ENCODE data around the gene RADIL. TPM values are rescaled to one million over a fixed set of nuclear protein-coding genes. Genes with fewer than 3 reads are reported as not detected.

RADIL gene
- total and polyA plus RNA-seq, 9 of the 15 experiments (the other 6 are each of a cell fraction or from before 2014, with no cell fraction given): 0.06 to 8.1 (median 1.9) TPM; not detected in 1

GRCh38 chr7:4830176-4830575 is 53.3 kb downstream of the RADIL start (continued):
- TF ChIP-seq CBX3 (IDR thresholded peaks at IDR 0.05; ENCODE audit: borderline replicate concordance in 1 of 2, low read length in 2 of 2) (peak in 1 of 2 experiments; percentile 50; a peak in 1 of 3 replicates), FOXK2 (conservative IDR thresholded peaks at IDR 0.05 in 1 of 2, IDR thresholded peaks at IDR 0.05 in 1 of 2; ENCODE audit: low read depth in 2 of 2) (no peak), TCF3 (CRISPR knock-in tag; IDR thresholded peaks at IDR 0.05) (peak; percentile 40), HDAC3 (IDR thresholded peaks at IDR 0.05; ENCODE audit: borderline replicate concordance, partially characterized antibody) (no peak), SMARCA5 (IDR thresholded peaks at IDR 0.05) (no peak), SMAD4 (CRISPR knock-in tag; conservative IDR thresholded peaks at IDR 0.05) (0 out of 2 replicates have a peak, but pooled peaks have one; percentile 41), ZNF324 (CRISPR knock-in tag; IDR thresholded peaks at IDR 0.05) (no peak), ETV6 (IDR thresholded peaks at IDR 0.05; ENCODE audit: borderline replicate concordance in 1 of 2, low read depth in 2 of 2, low read length in 1 of 2) (no peak), ETV6 (CRISPR knock-in tag; IDR thresholded peaks at IDR 0.05; ENCODE audit: borderline replicate concordance) (no peak), ZNF57 (CRISPR knock-in tag; IDR thresholded peaks at IDR 0.05) (no peak), REST (IDR thresholded peaks at IDR 0.05; ENCODE audit: borderline replicate concordance) (peak; percentile 88), REST (CRISPR knock-in tag; IDR thresholded peaks at IDR 0.05; ENCODE audit: low read depth) (no peak), RFX7 (CRISPR knock-in tag; IDR thresholded peaks at IDR 0.05) (no peak), CBFA2T3 (IDR thresholded peaks at IDR 0.05) (peak; percentile 49; the same call in 1 of the 2 replicates), HDAC1 (IDR thresholded peaks at IDR 0.05) (no peak), ZNF239 (CRISPR knock-in tag; IDR thresholded peaks at IDR 0.05) (no peak), NR3C1 (CRISPR knock-in tag; IDR thresholded peaks at IDR 0.05) (no peak), ATF4 (CRISPR knock-in tag; IDR thresholded peaks at IDR 0.05) (no peak), SMAD2 (IDR thresholded peaks at IDR 0.05; ENCODE audit: low read depth, low read length) (no peak), CREB1 (IDR thresholded peaks at IDR 0.05) (peak; percentile 37; the same call in 1 of the 2 replicates), CREB1 (CRISPR knock-in tag; IDR thresholded peaks at IDR 0.05) (peak; percentile 63), PML (IDR thresholded peaks at IDR 0.05; ENCODE audit: low read length) (no peak), CBX8 (IDR thresholded peaks at IDR 0.05; ENCODE audit: borderline replicate concordance, extremely low read depth, low read depth, low read length, poor library complexity, severe bottlenecking) (no peak)
